CD4-positive, alpha-beta T cell treated with Interleukin-21 for 1 hour (primary cell): ENCODE results near the gene ANKRD17.
A peak's percentile ranks its signal among the peaks of the same experiment; 100 is the strongest.

Source experiments
- DNase-seq: peaks from one replicate; pipeline ENCODE4 v3.0.0-alpha.2; 2020

Gene ANKRD17

GRCh38 chr4:73104695-73105094 lies 153.9 kb downstream of the ANKRD17 start:
- no peak for DNase-seq

GRCh38 chr4:73103799-73104503 lies 154.6 kb downstream of the ANKRD17 start:
- DNase-seq = no peak

DNA sequence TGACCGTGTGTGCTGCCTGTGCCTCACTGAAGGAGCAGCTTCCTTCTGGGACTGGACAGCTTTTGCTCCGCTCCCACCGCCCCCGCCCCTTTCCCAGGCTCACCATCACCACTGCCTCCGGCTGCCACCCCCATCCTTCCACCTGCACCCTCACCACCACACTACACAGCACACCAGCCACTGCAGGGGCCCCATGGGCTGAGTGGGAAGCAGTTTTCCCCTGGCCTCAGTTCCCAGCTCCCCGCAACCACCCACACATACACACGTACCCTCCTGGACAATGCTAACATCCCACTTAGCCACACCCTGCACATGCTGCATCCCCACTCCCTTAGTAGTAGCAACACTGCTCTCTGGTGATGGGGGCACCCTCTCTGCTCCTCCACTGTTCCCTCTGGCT lies 159.5 kb downstream of the ANKRD17 start:
- no peak for DNase-seq

DNA sequence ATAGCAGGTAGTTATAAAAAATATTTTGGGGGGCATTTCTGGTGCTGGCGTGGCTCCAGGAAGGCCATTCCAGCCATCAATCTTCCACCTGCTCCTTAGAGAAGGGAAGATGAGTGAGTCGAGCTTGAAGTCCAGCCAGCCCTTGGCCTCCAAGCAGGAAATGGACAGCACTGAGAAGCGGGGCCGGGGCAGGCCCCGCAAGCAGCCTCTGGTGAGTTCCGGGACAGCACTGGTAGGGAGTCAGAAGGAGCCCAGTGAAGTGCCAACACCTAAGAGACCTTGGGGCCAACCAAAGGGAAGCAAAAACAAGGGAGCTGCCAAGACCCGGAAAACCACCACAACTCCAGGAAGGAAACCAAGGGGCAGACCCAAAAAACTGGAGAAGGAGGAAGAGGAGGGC lies 159.9 kb downstream of the ANKRD17 start:
- no peak for DNase-seq

DNA sequence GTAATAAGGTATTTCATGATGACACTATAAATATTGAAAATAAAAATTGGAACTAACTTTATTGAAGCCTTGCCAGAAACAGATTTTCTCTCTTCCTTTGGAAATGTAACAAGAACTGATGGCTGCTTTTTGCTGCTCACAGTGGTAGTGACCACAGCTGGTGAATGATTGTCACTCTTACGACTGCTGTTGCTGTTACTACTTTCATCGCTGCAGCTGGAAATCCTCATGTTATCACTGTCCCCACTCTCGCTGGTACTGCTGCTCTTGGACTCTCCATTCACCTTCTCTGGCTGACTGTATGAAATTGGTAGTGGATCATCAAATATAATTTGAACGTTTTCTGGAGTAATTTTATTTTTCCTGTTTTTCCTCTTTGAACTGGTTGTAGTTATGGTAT lies 160.6 kb downstream of the ANKRD17 start:
- DNase-seq = no peak

GRCh38 chr4:73092868-73093267 lies 165.7 kb downstream of the ANKRD17 start:
- no peak for DNase-seq

GRCh38 chr4:73090738-73091137 lies 167.9 kb downstream of the ANKRD17 start:
- no peak for DNase-seq

- no peak for DNase-seq
These were observed 170.7 kb downstream of the ANKRD17 start for GRCh38 chr4:73087871-73088270.

GRCh38 chr4:73086095-73086868 lies 172.3 kb downstream of the ANKRD17 start:
- peak; percentile 27 for DNase-seq

DNA sequence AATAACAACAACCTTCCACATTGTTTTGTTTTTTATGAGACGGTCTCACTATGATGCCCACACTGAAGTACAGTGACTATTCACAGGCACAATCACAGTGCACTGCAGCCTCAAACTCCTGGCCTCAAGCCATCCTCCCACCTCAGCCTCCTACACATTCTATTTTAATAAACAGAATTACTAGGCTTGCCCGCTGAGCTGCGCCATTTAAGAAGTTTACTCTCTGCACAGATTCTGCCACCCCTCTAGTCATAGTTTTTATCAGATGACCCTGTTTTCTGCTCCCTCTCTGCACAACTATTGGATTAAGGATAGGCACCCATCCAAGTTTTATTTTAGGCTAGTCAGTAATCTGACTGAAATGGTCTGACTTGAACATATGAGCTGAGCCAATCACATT lies 177.8 kb downstream of the ANKRD17 start:
- DNase-seq = no peak

DNA sequence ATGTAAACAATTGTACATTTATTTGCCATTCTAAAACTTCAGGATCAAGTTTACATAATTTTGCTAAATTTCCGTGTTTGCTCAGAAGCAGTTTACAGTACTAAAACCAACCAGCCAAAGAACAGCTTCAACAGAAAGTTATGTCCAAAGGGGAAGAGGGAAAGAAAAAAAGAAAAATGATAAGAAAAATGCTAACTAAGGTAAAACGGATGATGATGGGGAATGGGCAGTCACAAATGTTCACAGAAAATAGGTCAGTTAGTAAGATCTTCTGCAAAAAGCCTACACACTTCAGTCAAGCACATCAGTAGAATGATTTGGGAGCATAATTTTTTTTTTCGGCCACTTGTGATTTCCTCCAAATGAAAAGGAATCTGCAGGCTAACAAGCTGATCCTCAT lies 182.8 kb downstream of the ANKRD17 start:
- no peak for DNase-seq

- no peak for DNase-seq
These were observed 188.6 kb downstream of the ANKRD17 start for GRCh38 chr4:73070074-73070390.

DNA sequence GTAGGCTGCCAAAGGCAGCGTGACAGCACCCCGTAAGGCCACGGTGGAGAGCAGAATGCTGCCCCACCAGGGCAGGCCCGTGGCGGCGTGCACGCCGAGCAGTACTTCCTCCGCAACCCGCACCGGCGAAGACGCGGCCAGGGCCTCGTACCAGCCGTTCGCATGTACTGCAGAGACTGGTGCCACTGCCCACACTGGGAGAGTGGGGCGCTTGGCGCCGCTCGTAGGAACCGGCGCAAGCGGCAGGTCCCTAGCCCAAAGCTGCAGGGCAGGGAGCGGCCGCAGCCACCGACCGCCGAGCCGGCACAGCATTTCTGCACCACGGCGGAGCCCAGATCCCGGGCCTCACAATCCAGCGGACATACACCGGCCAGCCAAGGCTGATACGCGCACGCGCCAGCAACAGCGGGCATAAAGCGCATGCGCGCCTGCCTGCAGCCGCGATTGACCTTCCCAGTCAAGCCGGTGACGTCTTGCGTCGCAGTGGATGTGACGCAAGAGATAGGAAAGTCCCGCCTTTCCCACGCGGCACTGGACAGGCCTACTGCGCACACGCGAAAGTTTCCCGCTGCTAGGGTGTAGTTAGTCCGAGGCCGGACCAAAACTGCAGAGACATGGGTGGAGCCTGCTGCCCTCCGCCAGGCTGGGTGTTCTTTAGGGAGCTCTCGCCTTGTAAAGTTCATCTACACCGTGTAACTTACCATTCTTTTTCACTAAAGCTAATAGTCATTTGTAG lies 189.1 kb downstream of the ANKRD17 start, which contains the start of gene COX18:
Gene COX18, minus strand, starts transcription at position 379 of the 736 bp plus-strand sequence. Its CDS starts 67 bp downstream, at position 312.
- DNase-seq = peak; percentile 97

- DNase-seq = peak; percentile 58
These were observed 189.9 kb downstream of the ANKRD17 start for GRCh38 chr4:73068491-73069337.

- DNase-seq = peak; percentile 26
These were observed 190.6 kb downstream of the ANKRD17 start for GRCh38 chr4:73067971-73068394.

DNA sequence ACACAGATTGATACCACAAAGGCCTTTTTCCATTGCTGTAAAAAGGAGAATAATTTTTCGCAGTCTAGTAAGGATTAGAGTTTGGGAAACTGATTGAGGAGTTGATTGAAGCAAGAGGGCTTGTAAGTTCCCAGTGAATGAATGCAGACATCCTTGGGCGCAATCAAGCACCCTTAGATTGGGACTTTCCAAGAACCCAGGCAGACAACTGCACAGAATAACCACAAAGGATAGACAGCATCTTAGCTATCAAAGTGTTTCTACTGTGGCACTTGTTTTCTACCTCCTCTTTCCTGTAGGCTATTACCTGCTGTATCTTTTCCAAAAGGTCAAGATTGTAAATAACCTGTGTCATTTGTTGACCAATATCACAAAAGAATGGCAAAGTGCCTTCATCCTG lies 191.7 kb downstream of the ANKRD17 start:
- peak; percentile 66 for DNase-seq

DNA sequence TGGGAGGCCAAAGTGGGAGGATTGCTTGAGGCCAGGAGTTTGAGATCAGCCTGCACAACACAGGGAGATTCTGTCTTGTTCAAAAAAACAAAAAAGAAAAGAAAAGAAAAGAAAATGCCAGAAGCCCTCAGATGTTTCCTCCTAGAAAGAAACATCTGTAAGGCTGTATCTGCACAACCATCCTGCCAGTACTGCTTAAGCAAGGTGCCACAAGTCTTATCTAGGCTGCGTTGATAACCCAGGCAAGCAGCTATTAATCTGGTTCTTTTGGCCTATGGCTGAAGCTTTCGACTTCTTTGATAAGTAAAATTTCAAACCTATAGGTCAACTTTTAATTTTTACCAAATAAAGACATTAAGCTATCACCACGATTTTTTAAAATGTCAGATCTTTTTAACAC lies 192.2 kb downstream of the ANKRD17 start:
- DNase-seq = no peak

DNA sequence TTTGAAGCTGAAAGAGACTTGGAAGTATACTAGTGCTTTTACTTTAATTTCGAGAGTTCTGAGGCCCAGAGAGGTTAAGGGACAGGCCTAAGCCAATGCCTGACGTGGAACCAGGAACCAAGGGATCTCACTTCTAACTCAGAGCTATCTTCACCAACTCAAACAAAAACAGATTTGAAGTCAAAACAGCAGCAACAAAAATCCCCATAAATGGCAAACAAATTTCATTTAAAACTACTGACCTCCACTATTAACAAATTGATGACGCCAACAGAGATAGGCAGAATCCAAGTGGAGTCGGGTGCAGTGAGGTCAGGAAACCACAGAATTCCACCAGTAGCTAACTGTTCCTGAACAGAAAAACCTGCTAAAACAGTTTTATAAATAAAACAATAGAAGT lies 194.1 kb downstream of the ANKRD17 start:
- no peak for DNase-seq

GRCh38 chr4:73055241-73055897 lies 203.2 kb downstream of the ANKRD17 start:
- DNase-seq = no peak

DNA sequence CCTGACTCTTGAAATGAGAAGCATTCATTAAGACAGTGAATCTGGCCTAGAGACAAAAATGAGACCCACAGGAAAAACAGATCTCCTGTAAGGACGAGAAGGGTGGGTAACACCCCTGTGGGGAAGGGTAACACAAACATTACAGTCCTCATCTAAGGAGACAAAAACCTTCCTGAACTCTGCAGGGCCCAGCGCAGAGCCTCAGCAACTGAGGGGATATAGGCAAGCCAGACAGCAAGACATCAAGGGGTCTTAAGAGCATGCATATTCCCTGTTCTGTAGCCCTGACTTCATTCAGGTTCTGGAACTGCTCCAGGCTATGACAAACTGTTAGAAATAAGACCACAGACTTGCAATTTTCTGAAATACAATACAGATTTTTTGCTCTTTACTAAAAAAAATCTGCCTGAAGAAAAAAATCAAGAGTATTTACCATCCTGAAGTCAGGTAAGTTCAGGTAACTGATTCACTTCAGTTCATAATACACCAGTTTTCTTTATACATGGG lies 204.6 kb downstream of the ANKRD17 start:
- DNase-seq = no peak

DNA sequence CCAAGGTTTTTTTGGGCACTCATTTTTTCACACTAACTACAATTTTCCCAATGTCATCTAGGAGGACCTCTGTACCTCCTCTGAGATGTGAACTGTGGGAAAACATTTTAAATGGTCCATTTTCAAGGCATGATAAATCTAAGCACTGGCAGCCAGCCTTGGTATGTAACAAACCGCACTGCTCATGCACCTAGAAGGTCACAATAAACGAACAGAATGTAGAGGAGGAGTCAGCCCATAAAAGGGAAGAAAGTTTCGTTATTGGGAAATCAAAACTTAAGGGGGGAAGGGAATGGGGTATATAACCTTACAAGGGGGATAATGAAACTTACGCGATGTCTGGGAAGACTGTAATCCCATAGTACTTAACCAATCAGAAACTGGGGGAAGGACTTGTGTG lies 205.5 kb downstream of the ANKRD17 start:
- DNase-seq = no peak

GRCh38 chr4:73051625-73052024 lies 207.0 kb downstream of the ANKRD17 start:
- no peak for DNase-seq
